HG03469 (cell line): ENCODE measurements around the gene APBB1IP.
"Not testable (repeated sequence)": the region's sequence is repeated elsewhere in the genome, so short reads cannot be mapped to it uniquely, and the experiment has no call there.

ENCODE experiments used
- ATAC-seq: cut with Tn5 transposase; IDR thresholded peaks from one replicate; pipeline ENCODE4 v1.9.1; 2021; ENCODE audit warnings: mild to moderate bottlenecking, moderate library complexity, moderate number of reproducible peaks; ENCODE audit not compliant: unreplicated experiment

Gene APBB1IP

GRCh38 chr10:26441491-26442214, 3.5 kb downstream of the APBB1IP start:
- ATAC-seq = no peak

GRCh38 chr10:26445411-26446031, 7.4 kb downstream of the APBB1IP start:
- no peak for ATAC-seq

GRCh38 chr10:26446258-26446657, 8.1 kb downstream of the APBB1IP start:
- ATAC-seq = no peak

GRCh38 chr10:26448292-26448691, 10.2 kb downstream of the APBB1IP start:
- no peak for ATAC-seq

GRCh38 chr10:26448706-26449435, 10.7 kb downstream of the APBB1IP start:
- peak; percentile 81 for ATAC-seq

GRCh38 chr10:26449726-26450125, 11.6 kb downstream of the APBB1IP start:
- ATAC-seq = no peak

GRCh38 chr10:26451903-26452302, 13.8 kb downstream of the APBB1IP start:
- no peak for ATAC-seq

GRCh38 chr10:26453850-26454249, 15.7 kb downstream of the APBB1IP start:
- ATAC-seq = no peak

- ATAC-seq = no peak
These were observed 16.8 kb downstream of the APBB1IP start for GRCh38 chr10:26454891-26455290.

- ATAC-seq = no peak
These were observed 17.6 kb downstream of the APBB1IP start for GRCh38 chr10:26455567-26456315.

GRCh38 chr10:26457088-26457487, 18.9 kb downstream of the APBB1IP start:
- ATAC-seq = peak; percentile 87

GRCh38 chr10:26460736-26461135, 22.6 kb downstream of the APBB1IP start:
- ATAC-seq = no peak

GRCh38 chr10:26463986-26464385, 25.8 kb downstream of the APBB1IP start:
- ATAC-seq = no peak

GRCh38 chr10:26464632-26465280, 26.6 kb downstream of the APBB1IP start:
- no peak for ATAC-seq

- ATAC-seq = not testable (repeated sequence)
These were observed 28.4 kb downstream of the APBB1IP start for GRCh38 chr10:26466531-26466930.

GRCh38 chr10:26467639-26468038, 29.5 kb downstream of the APBB1IP start:
- ATAC-seq = no peak

GRCh38 chr10:26468291-26468690, 30.1 kb downstream of the APBB1IP start:
- no peak for ATAC-seq

GRCh38 chr10:26468700-26469099, 30.6 kb downstream of the APBB1IP start:
- peak; percentile 59 for ATAC-seq

GRCh38 chr10:26472492-26472778, 34.3 kb downstream of the APBB1IP start:
- no peak for ATAC-seq

GRCh38 chr10:26474026-26474425, 35.9 kb downstream of the APBB1IP start:
- no peak for ATAC-seq

- ATAC-seq = not testable (repeated sequence)
These were observed 36.7 kb downstream of the APBB1IP start for GRCh38 chr10:26474845-26475244.
